SU-DHL-6 (cell line): ENCODE data around the gene PLK5.
A peak's percentile ranks its signal among the peaks of the same experiment; 100 is the strongest.

ENCODE experiments used
- H2AFZ ChIP-seq: fragments of 200-600 bp; sonication (generic); 2 replicates; pipeline ENCODE4 v1.6.1; 2014; ENCODE audit warnings: low read depth, mild to moderate bottlenecking, moderate library complexity, mixed read lengths, antibody characterized with exemption, low read length; ENCODE audit not compliant: severe bottlenecking
- H3F3A ChIP-seq: fragments of 200-600 bp; shearing (Covaris generic); 2 replicates; pipeline ENCODE4 v1.6.0; 2016; ENCODE audit warnings: antibody characterized with exemption, mild to moderate bottlenecking; ENCODE audit not compliant: insufficient read depth
- H3K27ac ChIP-seq: fragments of 200-600 bp; sonication (generic); 2 replicates; pipeline ENCODE4 v1.5.1; 2016; ENCODE audit warnings: low read depth, mild to moderate bottlenecking, low read length, moderate library complexity, mixed read lengths
- H3K27me3 ChIP-seq: fragments of 200-600 bp; sonication (generic), shearing (Covaris generic); 2 replicates; pipeline ENCODE4 v1.6.0; 2014; ENCODE audit warnings: mild to moderate bottlenecking, low read length
- H3K36me3 ChIP-seq: fragments of 200-600 bp; sonication (generic); 2 replicates; pipeline ENCODE4 v1.6.1; 2014; ENCODE audit warnings: mild to moderate bottlenecking, low read length, mixed read lengths
- H3K4me2 ChIP-seq: fragments of 300-600, 200-600 bp; shearing (Covaris generic), sonication (generic); 2 replicates; pipeline ENCODE4 v1.6.0; 2014; ENCODE audit warnings: low read length, low read depth, mild to moderate bottlenecking; ENCODE audit not compliant: poor library complexity, severe bottlenecking
- H3K4me3 ChIP-seq: fragments of 200-600 bp; sonication (generic); 2 replicates; pipeline ENCODE4 v1.5.1; 2014; ENCODE audit warnings: antibody characterized with exemption, low read length, mild to moderate bottlenecking, mixed read lengths; ENCODE audit not compliant: insufficient read depth, poor library complexity, severe bottlenecking
- H3K79me2 ChIP-seq: fragments of 200-600 bp; sonication (generic); 2 replicates; pipeline ENCODE4 v1.6.1; 2014; ENCODE audit warnings: mild to moderate bottlenecking, low read length, moderate library complexity; ENCODE audit not compliant: insufficient read depth
- H3K9ac ChIP-seq: fragments of 200-600 bp; sonication (generic); 2 replicates; pipeline ENCODE4 v1.7.0; 2014; ENCODE audit warnings: mild to moderate bottlenecking, low read length
- H3K9me2 ChIP-seq: fragments of 200-600 bp; sonication (generic); replicated peaks from 2 replicates; pipeline ENCODE4 v1.6.1; 2014; ENCODE audit warnings: low read length; ENCODE audit not compliant: insufficient read depth
- H3K9me3 ChIP-seq: fragments of 200-600 bp; sonication (generic); 2 replicates; pipeline ENCODE4 v1.6.1; 2014; ENCODE audit warnings: low read length, mixed read lengths; ENCODE audit not compliant: insufficient read depth
- H4K20me1 ChIP-seq: fragments of 200-600 bp; sonication (generic); 2 replicates; pipeline ENCODE4 v1.6.1; 2014; ENCODE audit warnings: low read depth, mild to moderate bottlenecking, antibody characterized with exemption, low read length, moderate library complexity, mixed read lengths
- CTCF ChIP-seq: fragments of 200-600 bp; sonication (generic); IDR thresholded peaks from one replicate; pipeline ENCODE4 v1.5.1; 2017; ENCODE audit warnings: antibody characterized with exemption, mild to moderate bottlenecking, low read length, moderate library complexity; ENCODE audit not compliant: insufficient read depth, poor library complexity, severe bottlenecking
- EZH2phosphoT487 ChIP-seq: fragments of 200-600 bp; sonication (generic), shearing (Covaris generic); conservative IDR thresholded peaks from 2 replicates; pipeline ENCODE4 v1.6.1; 2018; ENCODE audit warnings: mild to moderate bottlenecking, antibody characterized with exemption, low read length, moderate library complexity, mixed read lengths

Gene PLK5

GRCh38 chr19:1489463-1490310, 34.2 kb upstream of the PLK5 start:
- no peaks in the 10 kb centered on the region for H3F3A ChIP-seq
- H2AFZ ChIP-seq, result peak overlapping the region; percentile 75
- no peaks in the 10 kb centered on the region for H3K27me3 ChIP-seq
- peak overlapping the region; percentile 46; the same call in 1 of the 2 replicates for H3K9ac ChIP-seq
- H3K9me2 ChIP-seq, result no peaks in the 10 kb centered on the region
- peak overlapping the region; percentile 71 for H3K4me2 ChIP-seq
- peak overlapping the region; percentile 53 for H3K4me3 ChIP-seq
- TF ChIP-seq CTCF, result no peak
- no peak for TF ChIP-seq EZH2phosphoT487
- H3K36me3 ChIP-seq, result no peaks in the 10 kb centered on the region
- no peaks in the 10 kb centered on the region for H3K79me2 ChIP-seq
- no peak overlapping the region for H3K27ac ChIP-seq
- H3K9me3 ChIP-seq, result no peaks in the 10 kb centered on the region
- H4K20me1 ChIP-seq, result no peaks in the 10 kb centered on the region

GRCh38 chr19:1490311-1491113, 33.4 kb upstream of the PLK5 start, which contains the start of gene PCSK4:
TSS of gene PCSK4 (minus strand) at chr19:1490350. CDS start at chr19:1490346, 4 bp downstream.
- Histone ChIP-seq H3F3A (no peaks in the 10 kb centered on the region), H3K36me3 (no peaks in the 10 kb centered on the region), H3K9ac (peak within 1 kb of the TSS; percentile 46; the same call in 1 of the 2 replicates), H3K9me3 (no peaks in the 10 kb centered on the region), H3K27me3 (no peaks in the 10 kb centered on the region), H4K20me1 (no peaks in the 10 kb centered on the region), H2AFZ (peak within 1 kb of the TSS; percentile 75), H3K4me2 (peak within 1 kb of the TSS; percentile 71), H3K27ac (no peak within 1 kb of the TSS), H3K4me3 (peak within 1 kb of the TSS; percentile 53), H3K79me2 (no peaks in the 10 kb centered on the region), H3K9me2 (no peaks in the 10 kb centered on the region)
- no peak for TF ChIP-seq CTCF
- no peak for TF ChIP-seq EZH2phosphoT487

- Histone ChIP-seq H3K36me3 (no peaks in the 10 kb centered on the region), H3K4me3 (peak within 1 kb of the TSS; percentile 53), H3K4me2 (peak within 1 kb of the TSS; percentile 71), H3K27ac (no peak within 1 kb of the TSS), H2AFZ (peak within 1 kb of the TSS; percentile 75), H3K9me2 (no peaks in the 10 kb centered on the region), H4K20me1 (no peaks in the 10 kb centered on the region), H3F3A (no peaks in the 10 kb centered on the region), H3K27me3 (no peaks in the 10 kb centered on the region), H3K9me3 (no peaks in the 10 kb centered on the region), H3K79me2 (no peaks in the 10 kb centered on the region), H3K9ac (peak within 1 kb of the TSS; percentile 46; the same call in 1 of the 2 replicates)
- no peak for TF ChIP-seq CTCF
- TF ChIP-seq EZH2phosphoT487, result no peak
Measured at GRCh38 chr19:1491114-1491848, 32.6 kb upstream of the PLK5 start, which contains the start of gene REEP6. TSS of gene REEP6 (plus strand) at chr19:1491181. CDS start at chr19:1491270, 89 bp downstream.
